ENCODE results near the gene BTC. TPM values are rescaled to one million over a fixed set of nuclear protein-coding genes. Genes with fewer than 3 reads are reported as not detected.

BTC gene
- polyA plus RNA-seq, 1 experiment = not detected

Other genes with a start within 250 kb of the BTC start
- 0.10 and 0.11 TPM in 2 replicates for gene PARM1, start 138.6 kb upstream of the BTC start, polyA plus RNA-seq (2011; rRNA removed)

Measured in AG04450 (cell line).